ENCODE data around the gene PPM1G.

The PPM1G gene

DNA sequence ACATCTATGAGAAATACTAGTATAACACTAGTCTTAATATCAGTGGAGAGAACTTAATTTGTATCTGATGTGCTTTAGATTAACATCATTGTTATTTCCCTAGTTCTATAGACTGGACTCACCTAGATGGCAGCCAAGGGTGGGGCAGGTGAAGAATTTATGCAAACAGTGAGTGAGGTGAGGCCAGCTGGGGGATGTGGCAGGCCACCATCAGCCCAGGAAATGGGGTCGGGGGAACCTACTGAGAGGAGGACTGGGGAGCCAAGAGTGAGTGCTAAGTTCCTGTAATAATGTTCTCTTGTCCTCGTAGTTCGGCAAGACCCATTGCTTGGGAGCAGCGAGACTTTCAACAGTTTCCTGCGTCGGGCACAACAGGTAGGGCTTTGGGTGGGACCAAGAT lies 36.5 kb downstream of the PPM1G start:
- Histone ChIP-seq H2AFZ (ENCODE audit: low read depth, low read length) (no peak overlapping the region), H3K4me1 (ENCODE audit: insufficient read depth, low read length) (peaks cover 48% of the 10 kb centered on the region), H3K27ac (ENCODE audit: low read length) (no peak overlapping the region), H3K4me2 (ENCODE audit: insufficient read depth, low read length) (no peak overlapping the region), H4K20me1 (ENCODE audit: insufficient read depth, low read length) (peaks cover 28% of the 10 kb centered on the region), H3K79me2 (ENCODE audit: insufficient read depth, low read length) (peaks cover 63% of the 10 kb centered on the region), H3K9me3 (ENCODE audit: insufficient read depth, low read length, severe bottlenecking) (no peaks in the 10 kb centered on the region), H3K9ac (ENCODE audit: low read depth, low read length) (no peak overlapping the region), H3K36me3 (ENCODE audit: insufficient read depth, low read length) (peaks cover 68% of the 10 kb centered on the region), H3K27me3 (ENCODE audit: insufficient read depth, low read length, poor library complexity) (no peaks in the 10 kb centered on the region), H3K4me3 (ENCODE audit: low read depth in 1 of 2, low read length in 2 of 2) (no peak overlapping the region)
- ATAC-seq (ENCODE audit: insufficient read depth, low read depth) (no peak), DNase-seq (no peak)
- no peak for TF ChIP-seq EZH2 (IDR thresholded peaks at IDR 0.05; ENCODE audit: borderline replicate concordance, low read depth, low read length, severe bottlenecking)
- TF ChIP-seq, protein P1, sequence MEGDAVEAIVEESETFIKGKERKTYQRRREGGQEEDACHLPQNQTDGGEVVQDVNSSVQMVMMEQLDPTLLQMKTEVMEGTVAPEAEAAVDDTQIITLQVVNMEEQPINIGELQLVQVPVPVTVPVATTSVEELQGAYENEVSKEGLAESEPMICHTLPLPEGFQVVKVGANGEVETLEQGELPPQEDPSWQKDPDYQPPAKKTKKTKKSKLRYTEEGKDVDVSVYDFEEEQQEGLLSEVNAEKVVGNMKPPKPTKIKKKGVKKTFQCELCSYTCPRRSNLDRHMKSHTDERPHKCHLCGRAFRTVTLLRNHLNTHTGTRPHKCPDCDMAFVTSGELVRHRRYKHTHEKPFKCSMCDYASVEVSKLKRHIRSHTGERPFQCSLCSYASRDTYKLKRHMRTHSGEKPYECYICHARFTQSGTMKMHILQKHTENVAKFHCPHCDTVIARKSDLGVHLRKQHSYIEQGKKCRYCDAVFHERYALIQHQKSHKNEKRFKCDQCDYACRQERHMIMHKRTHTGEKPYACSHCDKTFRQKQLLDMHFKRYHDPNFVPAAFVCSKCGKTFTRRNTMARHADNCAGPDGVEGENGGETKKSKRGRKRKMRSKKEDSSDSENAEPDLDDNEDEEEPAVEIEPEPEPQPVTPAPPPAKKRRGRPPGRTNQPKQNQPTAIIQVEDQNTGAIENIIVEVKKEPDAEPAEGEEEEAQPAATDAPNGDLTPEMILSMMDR (IDR thresholded peaks at IDR 0.05; ENCODE audit: borderline replicate concordance, extremely low read depth, low read length, poor library complexity, severe bottlenecking) = no peak

DNA sequence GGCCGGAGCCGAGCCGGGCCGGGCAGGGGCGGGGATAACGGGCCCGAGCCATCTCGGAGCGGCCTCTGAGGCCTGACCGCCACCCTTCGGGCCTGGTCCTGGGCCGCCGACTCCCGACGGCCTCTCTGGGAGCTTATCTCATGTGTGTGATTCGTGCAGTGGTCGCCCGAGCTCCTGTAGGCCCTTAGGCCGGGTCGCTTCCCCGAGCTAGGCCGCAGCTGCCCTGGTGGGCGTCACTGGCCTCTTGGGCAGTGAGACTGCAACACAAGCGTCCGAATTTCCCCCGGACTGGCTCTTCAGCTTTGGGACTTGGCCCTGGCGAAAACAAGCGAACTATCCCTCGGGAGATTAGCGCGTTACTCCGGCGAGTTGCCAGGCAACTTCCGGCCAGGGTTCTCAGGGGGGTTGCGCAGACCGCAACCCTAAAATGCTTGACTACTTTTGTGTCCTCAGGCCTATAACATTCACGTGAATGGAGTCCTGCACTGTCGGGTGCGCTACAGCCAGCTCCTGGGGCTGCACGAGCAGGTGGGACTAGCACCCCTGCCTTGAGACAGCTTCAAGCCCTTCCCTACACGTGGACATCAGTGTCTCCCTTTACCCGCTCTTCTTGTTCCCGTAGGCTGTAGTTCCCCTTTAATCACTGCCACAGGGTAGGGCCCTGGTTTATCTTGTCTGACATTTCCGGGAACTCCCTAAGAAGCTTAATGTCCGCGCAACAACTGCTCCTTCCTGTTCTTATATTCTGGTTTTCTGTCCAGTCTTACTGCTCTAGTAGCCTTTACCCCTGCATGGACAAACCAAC lies 38.4 kb downstream of the PPM1G start:
- Histone ChIP-seq H3K4me3 (ENCODE audit: low read depth in 1 of 2, low read length in 2 of 2) (peak overlapping the region; percentile 57 to 64), H4K20me1 (ENCODE audit: insufficient read depth, low read length) (peaks cover 14% of the 10 kb centered on the region), H3K36me3 (ENCODE audit: insufficient read depth, low read length) (peaks cover 67% of the 10 kb centered on the region), H3K27ac (ENCODE audit: low read length) (peak overlapping the region; percentile 83), H3K4me1 (ENCODE audit: insufficient read depth, low read length) (peaks cover 39% of the 10 kb centered on the region), H3K4me2 (ENCODE audit: insufficient read depth, low read length) (peak overlapping the region; percentile 69), H3K27me3 (ENCODE audit: insufficient read depth, low read length, poor library complexity) (no peaks in the 10 kb centered on the region), H3K79me2 (ENCODE audit: insufficient read depth, low read length) (peaks cover 55% of the 10 kb centered on the region), H3K9me3 (ENCODE audit: insufficient read depth, low read length, severe bottlenecking) (no peaks in the 10 kb centered on the region), H3K9ac (ENCODE audit: low read depth, low read length) (peak overlapping the region; percentile 83), H2AFZ (ENCODE audit: low read depth, low read length) (peak overlapping the region; percentile 76)
- ATAC-seq (ENCODE audit: insufficient read depth, low read depth) (no peak), DNase-seq (peak; percentile 61)
- TF ChIP-seq, protein P1 (IDR thresholded peaks at IDR 0.05; ENCODE audit: borderline replicate concordance, extremely low read depth, low read length, poor library complexity, severe bottlenecking) = no peak
- no peak for TF ChIP-seq EZH2 (IDR thresholded peaks at IDR 0.05; ENCODE audit: borderline replicate concordance, low read depth, low read length, severe bottlenecking)

DNA sequence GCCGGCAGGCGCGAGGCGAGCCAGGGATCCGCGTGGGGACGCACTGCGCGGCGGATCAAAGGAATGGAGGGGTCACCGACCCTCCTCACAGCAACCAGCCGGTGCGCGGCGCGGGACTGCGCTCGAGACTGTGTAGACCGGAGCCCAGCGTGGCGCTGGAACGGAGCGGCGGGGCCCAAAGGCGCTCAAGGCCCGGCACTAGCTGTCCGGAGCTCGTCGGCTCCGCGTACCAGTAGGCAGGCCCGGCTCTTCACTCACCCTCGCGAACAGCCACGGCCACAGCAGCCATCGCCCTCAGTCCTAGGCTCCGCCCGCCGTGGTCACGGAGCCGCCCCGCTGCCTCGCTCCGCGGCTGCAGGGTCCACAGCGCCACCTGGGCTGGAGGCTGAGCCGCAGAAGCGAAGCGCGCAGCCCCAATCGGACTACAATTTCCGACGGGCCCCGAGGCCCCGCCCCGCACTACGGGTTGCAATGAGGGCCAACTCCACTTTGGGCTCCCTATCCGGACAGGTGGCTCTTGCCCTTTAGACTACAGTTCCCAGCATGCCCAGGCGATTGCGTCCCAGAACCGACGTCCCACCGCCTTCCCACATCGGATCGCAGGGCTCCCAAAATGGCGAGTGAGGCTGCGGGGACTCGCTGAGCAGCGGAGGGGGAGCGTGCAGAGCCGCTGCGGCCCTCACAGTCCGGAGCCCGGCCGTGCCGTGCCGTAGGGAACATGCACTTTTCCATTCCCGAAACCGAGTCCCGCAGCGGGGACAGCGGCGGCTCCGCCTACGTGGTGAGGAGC lies 39.2 kb downstream of the PPM1G start, which contains the start of the genes EIF2B4 and SNX17:
Gene EIF2B4 (minus strand): TSS at position 313 of the 790 bp plus-strand sequence. CDS start 24 bp downstream, at position 289.
Gene SNX17 (plus strand): TSS at position 591 of the 790 bp plus-strand sequence. CDS start 128 bp downstream, at position 719.
- peak; percentile 88 for ATAC-seq (ENCODE audit: insufficient read depth, low read depth)
- Histone ChIP-seq H4K20me1 (ENCODE audit: insufficient read depth, low read length) (peaks cover 14% of the 10 kb centered on the region), H3K4me1 (ENCODE audit: insufficient read depth, low read length) (peaks cover 39% of the 10 kb centered on the region), H3K27ac (ENCODE audit: low read length) (peak within 1 kb of the TSS; percentile 83), H3K9me3 (ENCODE audit: insufficient read depth, low read length, severe bottlenecking) (no peaks in the 10 kb centered on the region), H3K27me3 (ENCODE audit: insufficient read depth, low read length, poor library complexity) (no peaks in the 10 kb centered on the region), H3K36me3 (ENCODE audit: insufficient read depth, low read length) (peaks cover 66% of the 10 kb centered on the region), H3K9ac (ENCODE audit: low read depth, low read length) (peak within 1 kb of the TSS; percentile 83), H2AFZ (ENCODE audit: low read depth, low read length) (peak within 1 kb of the TSS; percentile 87), H3K4me2 (ENCODE audit: insufficient read depth, low read length) (peak within 1 kb of the TSS; percentile 88), H3K4me3 (ENCODE audit: low read depth in 1 of 2, low read length in 2 of 2) (peak within 1 kb of the TSS; percentile 57 to 64), H3K79me2 (ENCODE audit: insufficient read depth, low read length) (peaks cover 53% of the 10 kb centered on the region)
- DNase-seq = peak; percentile 100
- TF ChIP-seq EZH2 (IDR thresholded peaks at IDR 0.05; ENCODE audit: borderline replicate concordance, low read depth, low read length, severe bottlenecking) = no peak
- TF ChIP-seq, protein P1 (IDR thresholded peaks at IDR 0.05; ENCODE audit: borderline replicate concordance, extremely low read depth, low read length, poor library complexity, severe bottlenecking) = peak; percentile 93

All from DND-41 (cell line).